GM12873 (cell line): Measurements from ENCODE around the gene CHN2.

Experiments
- CTCF ChIP-seq: IDR thresholded peaks from 2 replicates; pipeline ENCODE4 v1.5.1; 2012; ENCODE audit warnings: low read depth, mild to moderate bottlenecking, moderate library complexity, low read length, control low read depth; ENCODE audit not compliant: insufficient read depth; ENCODE audit errors: missing control alignments

Gene CHN2

GRCh38 chr7:29495653-29496052 lies 301.1 kb downstream of the CHN2 start:
- no peak for TF ChIP-seq CTCF

GRCh38 chr7:29496355-29497020 lies 301.9 kb downstream of the CHN2 start:
- TF ChIP-seq CTCF = no peak

- TF ChIP-seq CTCF = no peak
Measured at GRCh38 chr7:29499932-29500331, 305.4 kb downstream of the CHN2 start.

GRCh38 chr7:29500719-29501118 lies 306.1 kb downstream of the CHN2 start:
- no peak for TF ChIP-seq CTCF

GRCh38 chr7:29502133-29502532 lies 307.6 kb downstream of the CHN2 start:
- no peak for TF ChIP-seq CTCF

GRCh38 chr7:29505931-29506330 lies 311.4 kb downstream of the CHN2 start:
- TF ChIP-seq CTCF = no peak

GRCh38 chr7:29508608-29509007 lies 314.0 kb downstream of the CHN2 start:
- no peak for TF ChIP-seq CTCF

- no peak for TF ChIP-seq CTCF
Measured at GRCh38 chr7:29510028-29510427, 315.5 kb downstream of the CHN2 start.
